Retinal pigment epithelial cell (primary cell): Measurements from ENCODE around the gene BAZ1B.
"Not testable (repeated sequence)": the region's sequence is repeated elsewhere in the genome, so short reads cannot be mapped to it uniquely, and the experiment has no call there.

Experiments used
- DNase-seq: peaks from one replicate; pipeline ENCODE4 v3.0.0-alpha.2; 2010; ENCODE audit warnings: low read depth
- H3K4me3 ChIP-seq: 2 replicates; pipeline ENCODE4 v1.5.1; 2011; ENCODE audit warnings: mild to moderate bottlenecking, low read length, control low read depth, moderate library complexity
- CTCF ChIP-seq: conservative IDR thresholded peaks from 2 replicates; pipeline ENCODE4 v1.5.1; 2011; ENCODE audit warnings: low read depth, low read length, control low read depth, inconsistent platforms

BAZ1B gene

GRCh38 chr7:73567140-73567539 is 45.0 kb upstream of the BAZ1B start:
- TF ChIP-seq CTCF, result no peak
- no peak overlapping the region for H3K4me3 ChIP-seq
- DNase-seq, result no peak

- not testable (repeated sequence) for H3K4me3 ChIP-seq, DNase-seq
Measured at GRCh38 chr7:73566431-73566830, 44.3 kb upstream of the BAZ1B start.

- no peak overlapping the region for H3K4me3 ChIP-seq
- no peak for TF ChIP-seq CTCF
- DNase-seq, result no peak
Measured at GRCh38 chr7:73565675-73566340, 43.7 kb upstream of the BAZ1B start.

- H3K4me3 ChIP-seq, result no peak overlapping the region
- TF ChIP-seq CTCF, result no peak
- peak; percentile 60 for DNase-seq
Measured at GRCh38 chr7:73560109-73560835, 38.2 kb upstream of the BAZ1B start.

GRCh38 chr7:73557397-73558257 is 35.5 kb upstream of the BAZ1B start, which contains the start of gene BCL7B:
Gene BCL7B (minus strand): TSS chr7:73557690. CDS start chr7:73557578, 112 bp downstream.
- peak within 1 kb of the TSS; percentile 89 for H3K4me3 ChIP-seq
- TF ChIP-seq CTCF, result no peak
- no peak for DNase-seq

GRCh38 chr7:73557108-73557396 is 35.0 kb upstream of the BAZ1B start:
- TF ChIP-seq CTCF, result no peak
- peak overlapping the region; percentile 89 for H3K4me3 ChIP-seq
- DNase-seq, result peak; percentile 61
